ENCODE measurements around the gene DNAAF1.
"Not testable (repeated sequence)": the region's sequence is repeated elsewhere in the genome, so short reads cannot be mapped to it uniquely, and the experiment has no call there.

The DNAAF1 gene

GRCh38 chr16:84212154-84212553, 67.0 kb downstream of the DNAAF1 start:
- DNase-seq (ENCODE audit: low spot score): no peak

GRCh38 chr16:84212631-84213030, 67.5 kb downstream of the DNAAF1 start:
- DNase-seq (ENCODE audit: low spot score): no peak

- no peak for DNase-seq (ENCODE audit: low spot score)
Observed at GRCh38 chr16:84214451-84215066, 69.5 kb downstream of the DNAAF1 start.

- DNase-seq (ENCODE audit: low spot score): no peak
Observed at GRCh38 chr16:84215531-84215930, 70.4 kb downstream of the DNAAF1 start.

- DNase-seq (ENCODE audit: low spot score): not testable (repeated sequence)
Observed at GRCh38 chr16:84216144-84216543, 71.0 kb downstream of the DNAAF1 start.

GRCh38 chr16:84218176-84218823, 73.2 kb downstream of the DNAAF1 start:
- no peak for DNase-seq (ENCODE audit: low spot score)

- no peak for DNase-seq (ENCODE audit: low spot score)
Observed at GRCh38 chr16:84218956-84219355, 73.8 kb downstream of the DNAAF1 start.

GRCh38 chr16:84220851-84221250, 75.7 kb downstream of the DNAAF1 start:
- no peak for DNase-seq (ENCODE audit: low spot score)

- no peak for DNase-seq (ENCODE audit: low spot score)
Observed at GRCh38 chr16:84223456-84223855, 78.3 kb downstream of the DNAAF1 start.

- DNase-seq (ENCODE audit: low spot score): no peak
Observed at GRCh38 chr16:84224554-84224953, 79.4 kb downstream of the DNAAF1 start.

GRCh38 chr16:84225126-84225525, 80.0 kb downstream of the DNAAF1 start:
- DNase-seq (ENCODE audit: low spot score): no peak

GRCh38 chr16:84225571-84225970, 80.5 kb downstream of the DNAAF1 start:
- no peak for DNase-seq (ENCODE audit: low spot score)

GRCh38 chr16:84226026-84226425, 80.9 kb downstream of the DNAAF1 start:
- no peak for DNase-seq (ENCODE audit: low spot score)

Data from AG08396 (cell line).